WERI-Rb-1 (cell line): Measurements from ENCODE around the gene MAPT.

Source experiments
- DNase-seq: peaks from one replicate; pipeline ENCODE4 v3.0.0-alpha.2; 2020
- H3K27ac ChIP-seq: fragments of 250-450 bp; sonication (Bioruptor Pico); 2 replicates; pipeline ENCODE4 v1.5.1; 2020; ENCODE audit warnings: mild to moderate bottlenecking, moderate library complexity
- H3K27me3 ChIP-seq: fragments of 250-450 bp; sonication (Bioruptor Pico); 2 replicates; pipeline ENCODE4 v1.5.1; 2021; ENCODE audit warnings: mild to moderate bottlenecking, low read depth, moderate library complexity; ENCODE audit not compliant: insufficient read depth, severe bottlenecking
- H3K36me3 ChIP-seq: fragments of 250-450 bp; sonication (Bioruptor Pico); 2 replicates; pipeline ENCODE4 v1.5.1; 2020; ENCODE audit warnings: mild to moderate bottlenecking, moderate library complexity
- H3K4me3 ChIP-seq: 2 replicates; pipeline ENCODE4 v1.5.1; 2011; ENCODE audit warnings: low read depth, mild to moderate bottlenecking, control low read depth, low read length
- H3K9me3 ChIP-seq: fragments of 250-450 bp; sonication (Bioruptor Pico); 2 replicates; pipeline ENCODE4 v1.5.1; 2021; ENCODE audit warnings: mild to moderate bottlenecking, moderate library complexity; ENCODE audit not compliant: severe bottlenecking
- CTCF ChIP-seq: IDR thresholded peaks from 2 replicates; pipeline ENCODE4 v1.5.1; 2011; ENCODE audit warnings: low read depth, mild to moderate bottlenecking, control low read depth, inconsistent platforms, low read length

Gene MAPT

GRCh38 chr17:45960311-45960710 lies 66.0 kb downstream of the MAPT start:
- no peaks in the 10 kb centered on the region for H3K27me3 ChIP-seq
- TF ChIP-seq CTCF = no peak

DNA sequence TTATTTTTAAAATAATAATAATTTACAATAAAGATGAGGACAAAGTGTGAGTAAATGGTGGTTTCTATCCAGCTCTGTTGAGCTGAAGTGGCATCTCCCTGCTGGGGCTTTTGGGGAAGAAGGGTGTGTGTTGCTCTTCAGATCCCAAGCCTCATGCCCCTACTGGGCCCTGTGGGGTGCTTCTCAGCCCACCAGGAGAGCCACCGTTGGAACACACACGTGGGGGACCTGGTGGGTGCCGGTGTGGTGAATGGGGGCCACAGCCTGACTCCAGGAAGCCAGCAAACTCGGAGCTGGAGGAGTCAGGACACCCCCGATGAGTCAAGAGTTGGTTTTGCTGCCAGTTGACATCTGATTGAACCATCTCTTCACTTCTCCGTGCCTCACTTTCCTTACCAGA lies 66.9 kb downstream of the MAPT start:
- Histone ChIP-seq H3K9me3 (no peaks in the 10 kb centered on the region), H3K27ac (no peak overlapping the region), H3K4me3 (no peak overlapping the region), H3K27me3 (no peaks in the 10 kb centered on the region), H3K36me3 (no peaks in the 10 kb centered on the region)
- DNase-seq = no peak
- no peak for TF ChIP-seq CTCF

More at GRCh38 chr17:45960311-45960710, 66.0 kb downstream of the MAPT start:
- no peak overlapping the region for H3K27ac ChIP-seq
- H3K4me3 ChIP-seq = no peak overlapping the region
- no peaks in the 10 kb centered on the region for H3K36me3 ChIP-seq
- H3K9me3 ChIP-seq = no peaks in the 10 kb centered on the region
- no peak for DNase-seq

- H3K9me3 ChIP-seq = no peaks in the 10 kb centered on the region
- DNase-seq = no peak
- H3K27me3 ChIP-seq = no peaks in the 10 kb centered on the region
- no peak overlapping the region for H3K4me3 ChIP-seq
- H3K27ac ChIP-seq = no peak overlapping the region
- H3K36me3 ChIP-seq = no peaks in the 10 kb centered on the region
- no peak for TF ChIP-seq CTCF
Measured at GRCh38 chr17:45962221-45962972, 68.0 kb downstream of the MAPT start.

- H3K27me3 ChIP-seq = no peaks in the 10 kb centered on the region
- H3K27ac ChIP-seq = no peak overlapping the region
- H3K4me3 ChIP-seq = no peak overlapping the region
- H3K36me3 ChIP-seq = no peaks in the 10 kb centered on the region
- TF ChIP-seq CTCF = no peak
- H3K9me3 ChIP-seq = no peaks in the 10 kb centered on the region
- no peak for DNase-seq
Measured at GRCh38 chr17:45963283-45963682, 68.9 kb downstream of the MAPT start.

DNA sequence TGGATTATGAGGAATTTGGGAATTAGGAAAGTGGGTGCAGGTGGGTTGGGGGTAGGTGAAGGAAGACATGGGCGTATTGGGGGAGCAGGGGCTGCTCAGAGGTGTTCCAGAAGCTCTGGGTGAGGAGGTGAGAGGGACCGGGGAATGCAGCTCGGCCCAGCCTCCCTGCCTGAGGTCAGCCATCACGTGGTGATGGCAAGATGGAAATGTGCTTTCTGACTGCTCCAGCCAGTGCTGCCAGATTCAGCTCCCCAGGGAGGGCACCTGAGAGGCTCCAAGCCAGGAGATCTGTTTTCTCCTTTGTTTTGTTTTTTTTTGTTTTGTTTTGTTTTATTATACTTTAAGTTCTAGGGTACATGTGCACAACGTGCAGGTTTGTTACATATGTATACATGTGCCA lies 69.5 kb downstream of the MAPT start:
- no peaks in the 10 kb centered on the region for H3K9me3 ChIP-seq
- no peaks in the 10 kb centered on the region for H3K27me3 ChIP-seq
- DNase-seq = no peak
- H3K27ac ChIP-seq = no peak overlapping the region
- H3K4me3 ChIP-seq = no peak overlapping the region
- TF ChIP-seq CTCF = no peak
- H3K36me3 ChIP-seq = no peaks in the 10 kb centered on the region

DNA sequence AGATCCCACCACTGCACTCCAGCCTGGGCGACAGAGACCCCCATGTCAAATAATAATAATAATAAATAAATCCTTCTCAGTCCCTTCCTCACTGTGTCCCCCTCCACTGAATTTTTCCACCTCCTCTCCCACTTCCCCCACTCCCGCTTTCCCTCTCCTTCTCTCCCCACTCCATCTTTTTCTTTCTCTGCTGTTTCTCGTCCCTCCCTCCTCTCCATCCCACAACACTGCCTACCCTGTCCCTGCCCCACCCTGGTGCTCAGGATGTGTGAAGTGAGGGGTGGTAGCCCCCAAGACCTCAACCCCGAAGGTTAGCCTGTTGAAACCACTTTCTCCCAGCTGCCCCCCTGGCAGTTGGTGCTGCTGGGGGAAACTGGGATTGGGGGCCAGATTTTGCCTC lies 70.3 kb downstream of the MAPT start:
- Histone ChIP-seq H3K27me3 (no peaks in the 10 kb centered on the region), H3K36me3 (no peaks in the 10 kb centered on the region)
- TF ChIP-seq CTCF = no peak

More for the DNA sequence above, 70.3 kb downstream of the MAPT start:
- H3K27ac ChIP-seq = no peak overlapping the region
- H3K9me3 ChIP-seq = no peaks in the 10 kb centered on the region
- DNase-seq = no peak
- no peak overlapping the region for H3K4me3 ChIP-seq
